Liver (tissue), 9 donors: ENCODE data around the gene TSHZ2. TPM values are rescaled to one million over a fixed set of nuclear protein-coding genes. Genes with fewer than 3 reads are reported as not detected.

ENCODE experiments used
- DNase-seq: peaks from one replicate; pipeline ENCODE4 v3.0.0-alpha.2; 2017; ENCODE audit warnings: low spot score
- H3K27ac ChIP-seq, 2 donors: one replicate each; pipeline ENCODE4 v1.7.0; 2013; ENCODE audit warnings: inconsistent platforms in 2 of 2, low read length in 2 of 2, control low read depth in 1 of 2, low read depth in 1 of 2, mild to moderate bottlenecking in 1 of 2
- H3K27me3 ChIP-seq, 4 donors: one replicate each; pipeline versions ENCODE4 v1.6.1 to v1.7.0; 2013; ENCODE audit warnings: low read length in 3 of 4, inconsistent platforms in 1 of 4, mild to moderate bottlenecking in 1 of 4, moderate library complexity in 1 of 4; ENCODE audit not compliant: control insufficient read depth in 4 of 4, insufficient read depth in 4 of 4
- H3K36me3 ChIP-seq, 4 donors: one replicate each; pipeline versions ENCODE4 v1.6.1 to v1.7.0; 2013; ENCODE audit warnings: low read length in 3 of 4, mild to moderate bottlenecking in 3 of 4, low read depth in 1 of 4, moderate library complexity in 1 of 4; ENCODE audit not compliant: control insufficient read depth in 4 of 4, insufficient read depth in 3 of 4
- H3K4me1 ChIP-seq, 4 donors: one replicate each; pipeline versions ENCODE4 v1.6.1 to v1.7.0; 2013; ENCODE audit warnings: low read length in 3 of 4, mild to moderate bottlenecking in 3 of 4, moderate library complexity in 1 of 4; ENCODE audit not compliant: control insufficient read depth in 4 of 4, insufficient read depth in 4 of 4
- H3K4me3 ChIP-seq, 3 donors: one replicate each; pipeline versions ENCODE4 v1.6.1 to v1.7.0; 2013; ENCODE audit warnings: low read length in 3 of 3, control low read depth in 1 of 3, low read depth in 1 of 3, mild to moderate bottlenecking in 1 of 3
- H3K9ac ChIP-seq, 2 donors: one replicate each; pipeline ENCODE4 v1.7.0; 2013; ENCODE audit warnings: low read length in 2 of 2, mild to moderate bottlenecking in 2 of 2, moderate library complexity in 2 of 2, control low read depth in 1 of 2, low read depth in 1 of 2
- H3K9me3 ChIP-seq, 4 donors: one replicate each; pipeline versions ENCODE4 v1.6.1 to v1.7.0; 2013; ENCODE audit warnings: low read length in 3 of 4; ENCODE audit not compliant: control insufficient read depth in 4 of 4
- CTCF ChIP-seq: fragments of 150-350 bp; IDR thresholded peaks from 2 replicates; pipeline ENCODE4 v1.5.1; 2017; ENCODE audit warnings: improper control_type of control experiment, low read depth, low read length; ENCODE audit not compliant: missing input control
- EGR1 ChIP-seq, 2 donors: IDR thresholded peaks; 2 replicates each; pipeline ENCODE4 v1.6.1; 2016 to 2018; ENCODE audit warnings: antibody characterized with exemption in 2 of 2, low read depth in 2 of 2
- FOXA1 ChIP-seq: IDR thresholded peaks from 2 replicates; pipeline ENCODE4 v1.6.1; 2016; ENCODE audit warnings: antibody characterized with exemption
- FOXA2 ChIP-seq: IDR thresholded peaks from 2 replicates; pipeline ENCODE4 v1.6.1; 2016; ENCODE audit warnings: antibody characterized with exemption
- HNF4G ChIP-seq: IDR thresholded peaks from 2 replicates; pipeline ENCODE4 v1.6.1; 2016; ENCODE audit warnings: antibody characterized with exemption
- JUND ChIP-seq, 2 donors: IDR thresholded peaks; 2 replicates each; pipeline ENCODE4 v1.6.1; 2016; ENCODE audit warnings: antibody characterized with exemption in 2 of 2
- RAD21 ChIP-seq, 2 donors: IDR thresholded peaks; 2 replicates each; pipeline ENCODE4 v1.6.1; 2016; ENCODE audit warnings: antibody characterized with exemption in 2 of 2, mild to moderate bottlenecking in 2 of 2
- SP1 ChIP-seq: IDR thresholded peaks from 2 replicates; pipeline ENCODE4 v1.6.1; 2018; ENCODE audit warnings: antibody characterized with exemption, mild to moderate bottlenecking
- TAF1 ChIP-seq: conservative IDR thresholded peaks from 2 replicates; pipeline ENCODE4 v1.6.1; 2016; ENCODE audit warnings: antibody characterized with exemption, mild to moderate bottlenecking
- YY1 ChIP-seq: IDR thresholded peaks from 2 replicates; pipeline ENCODE4 v1.6.1; 2016; ENCODE audit warnings: antibody characterized with exemption, mild to moderate bottlenecking
- WGBS: extraction: QIAGEN DNeasy Blood & Tissue Kit; methylation state at CpG from one replicate; pipeline ENCODE4 v1.1.7; 2013; 5-methylcytosine and 5-hydroxymethylcytosine counted together
- polyA plus RNA-seq, 2 donors: library from polyadenylated mRNA; stranded (reverse) in 1 of 2; unstranded in 1 of 2; fragments of 200-250 nt in 1 of 2; fragments of >200 nt in 1 of 2; fragmentation: Nextera tagmentation in 1 of 2; extraction: Ambion mirVana in 1 of 2; gene quantifications; one replicate each; pipeline versions ENCODE4 v1.2.1 to v1.2.3, GENCODE V29; 2013 to 2015
- total RNA-seq, 2 donors: library from RNA; depleted of rRNA; stranded (reverse); fragments of >200 nt; gene quantifications; one replicate each; pipeline ENCODE4 v1.2.3, GENCODE V29; 2014
- TF ChIP-seq, protein P1 (sequence below): IDR thresholded peaks from 2 replicates; pipeline ENCODE4 v1.6.1; 2016; ENCODE audit warnings: antibody characterized with exemption
- TF ChIP-seq, protein P2 (sequence below): IDR thresholded peaks from 2 replicates; pipeline ENCODE4 v1.6.1; 2016; ENCODE audit warnings: antibody characterized with exemption
- donor health status: healthy.
- donor health status: healthy.
- donor health status: healthy.
- donor health status: healthy.
- donor health status: healthy.

The TSHZ2 gene
- total and polyA plus RNA-seq, 4 donors: 2.9 to 11.3 (median 7.8) TPM

- TF ChIP-seq SP1 (no peak), YY1 (no peak), FOXA1 (no peak), HNF4G (no peak), RAD21 (IDR thresholded peaks at IDR 0.05) (no peak), TAF1 (no peak), FOXA2 (no peak), CTCF (no peak)
- TF ChIP-seq, protein P1, sequence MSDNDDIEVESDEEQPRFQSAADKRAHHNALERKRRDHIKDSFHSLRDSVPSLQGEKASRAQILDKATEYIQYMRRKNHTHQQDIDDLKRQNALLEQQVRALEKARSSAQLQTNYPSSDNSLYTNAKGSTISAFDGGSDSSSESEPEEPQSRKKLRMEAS: no peak
- TF ChIP-seq, protein P2, sequence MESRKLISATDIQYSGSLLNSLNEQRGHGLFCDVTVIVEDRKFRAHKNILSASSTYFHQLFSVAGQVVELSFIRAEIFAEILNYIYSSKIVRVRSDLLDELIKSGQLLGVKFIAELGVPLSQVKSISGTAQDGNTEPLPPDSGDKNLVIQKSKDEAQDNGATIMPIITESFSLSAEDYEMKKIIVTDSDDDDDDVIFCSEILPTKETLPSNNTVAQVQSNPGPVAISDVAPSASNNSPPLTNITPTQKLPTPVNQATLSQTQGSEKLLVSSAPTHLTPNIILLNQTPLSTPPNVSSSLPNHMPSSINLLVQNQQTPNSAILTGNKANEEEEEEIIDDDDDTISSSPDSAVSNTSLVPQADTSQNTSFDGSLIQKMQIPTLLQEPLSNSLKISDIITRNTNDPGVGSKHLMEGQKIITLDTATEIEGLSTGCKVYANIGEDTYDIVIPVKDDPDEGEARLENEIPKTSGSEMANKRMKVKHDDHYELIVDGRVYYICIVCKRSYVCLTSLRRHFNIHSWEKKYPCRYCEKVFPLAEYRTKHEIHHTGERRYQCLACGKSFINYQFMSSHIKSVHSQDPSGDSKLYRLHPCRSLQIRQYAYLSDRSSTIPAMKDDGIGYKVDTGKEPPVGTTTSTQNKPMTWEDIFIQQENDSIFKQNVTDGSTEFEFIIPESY: no peak
- DNase-seq: no peak
- H3K4me1 ChIP-seq: peaks cover 0 to 9% (median 7%) of the 10 kb centered on the region in 4 donors
- no peaks in the 10 kb centered on the region for H3K36me3 ChIP-seq
- H3K9me3 ChIP-seq: no peaks in the 10 kb centered on the region
- H3K4me3 ChIP-seq: no peak overlapping the region
- no peak overlapping the region for H3K27ac ChIP-seq
- no peak overlapping the region for H3K9ac ChIP-seq
- WGBS: 83% methylated on average over 10 of the region's 10 CpGs
- H3K27me3 ChIP-seq: no peaks in the 10 kb centered on the region
Measured at GRCh38 chr20:52994184-52994970, 22.2 kb downstream of the TSHZ2 start.

DNA sequence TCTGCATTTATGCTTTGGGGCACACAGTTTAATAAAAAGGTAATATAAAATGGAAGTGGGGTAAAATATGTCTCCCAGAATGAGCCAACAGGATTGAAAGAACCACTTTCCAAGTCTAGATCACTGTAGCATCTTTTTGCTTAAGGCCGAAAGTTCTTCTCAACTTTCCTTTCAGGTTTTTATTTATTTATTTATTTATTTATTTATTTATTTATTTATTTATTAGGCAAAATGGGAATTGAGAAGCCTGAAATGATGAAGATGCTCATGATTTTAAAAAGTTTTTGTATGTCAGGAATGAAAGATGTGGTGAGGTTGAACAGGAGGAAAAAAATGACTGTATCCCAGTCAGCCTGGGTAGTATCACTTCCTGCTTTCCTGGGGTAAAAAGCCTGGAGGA, 24.0 kb downstream of the TSHZ2 start:
- Histone ChIP-seq H3K9me3 (no peaks in the 10 kb centered on the region), H3K9ac (no peak overlapping the region), H3K27me3 (no peaks in the 10 kb centered on the region), H3K4me1 (peaks cover 0 to 9% (median 7%) of the 10 kb centered on the region in 4 donors), H3K36me3 (no peaks in the 10 kb centered on the region), H3K4me3 (no peak overlapping the region), H3K27ac (no peak overlapping the region)
- TF ChIP-seq FOXA1 (no peak), HNF4G (no peak), JUND (IDR thresholded peaks at IDR 0.05) (no peak), EGR1 (IDR thresholded peaks at IDR 0.05; ENCODE audit: low read depth in 2 of 2) (no peak), CTCF (no peak), FOXA2 (no peak)
- no peak for DNase-seq
- WGBS: 99% methylated on average over 1 of the region's 1 CpG
